Measurements from ENCODE around the gene PDE4D.

The PDE4D gene

GRCh38 chr5:59529239-59529638 lies 364.3 kb downstream of the PDE4D start:
- ChIA-PET POLR2A (no interaction called here), CTCF (no interaction called here)
- no peak for DNase-seq (ENCODE audit: extremely low spot score)
- TF ChIP-seq FOXK2 (IDR thresholded peaks at IDR 0.05): no peak
- TF ChIP-seq SP1 (IDR thresholded peaks at IDR 0.05): no peak
- TF ChIP-seq TARDBP (IDR thresholded peaks at IDR 0.05): no peak
- TF ChIP-seq ELF4 (IDR thresholded peaks at IDR 0.05): no peak
- TF ChIP-seq FOXA1 (IDR thresholded peaks at IDR 0.05): no peak
- TF ChIP-seq HDGF (IDR thresholded peaks at IDR 0.05; ENCODE audit: borderline replicate concordance): no peak
- no peak for TF ChIP-seq ARNT (IDR thresholded peaks at IDR 0.05)
- no peak for TF ChIP-seq ZNF384 (IDR thresholded peaks at IDR 0.05)
- no peak for TF ChIP-seq SUZ12 (IDR thresholded peaks at IDR 0.05)
- TF ChIP-seq L3MBTL2 (conservative IDR thresholded peaks at IDR 0.05): no peak
- TF ChIP-seq LEF1 (IDR thresholded peaks at IDR 0.05; ENCODE audit: borderline replicate concordance): no peak
- no peak for TF ChIP-seq CTBP1 (IDR thresholded peaks at IDR 0.05; ENCODE audit: borderline replicate concordance)
- no peak for TF ChIP-seq FOXM1 (IDR thresholded peaks at IDR 0.05; ENCODE audit: borderline replicate concordance)
- TF ChIP-seq PKNOX1 (IDR thresholded peaks at IDR 0.05): no peak
- no peak for TF ChIP-seq NFRKB (IDR thresholded peaks at IDR 0.05)
- no peak for TF ChIP-seq BHLHE40 (IDR thresholded peaks at IDR 0.05; ENCODE audit: borderline replicate concordance)

- TF ChIP-seq FOXK2 (IDR thresholded peaks at IDR 0.05) (no peak), ARNT (IDR thresholded peaks at IDR 0.05) (no peak), SUZ12 (IDR thresholded peaks at IDR 0.05) (no peak), FOXM1 (IDR thresholded peaks at IDR 0.05; ENCODE audit: borderline replicate concordance) (no peak), CTBP1 (IDR thresholded peaks at IDR 0.05; ENCODE audit: borderline replicate concordance) (no peak), L3MBTL2 (conservative IDR thresholded peaks at IDR 0.05) (no peak), TARDBP (IDR thresholded peaks at IDR 0.05) (no peak), ELF4 (IDR thresholded peaks at IDR 0.05) (no peak), FOXA1 (IDR thresholded peaks at IDR 0.05) (no peak), BHLHE40 (IDR thresholded peaks at IDR 0.05; ENCODE audit: borderline replicate concordance) (no peak), PKNOX1 (IDR thresholded peaks at IDR 0.05) (no peak), SP1 (IDR thresholded peaks at IDR 0.05) (no peak)
- DNase-seq (ENCODE audit: extremely low spot score): no peak
- ChIA-PET POLR2A (no interaction called here), CTCF (interaction anchor here (0.6 to 0.7 kb wide), 3 partner anchors 56 to 160 kb away, joined by 3 to 7 read pairs (median 4); no protein-coding TSS in a partner anchor)
These were observed 365.2 kb downstream of the PDE4D start for GRCh38 chr5:59528202-59528862.

GRCh38 chr5:59525957-59526356 lies 367.6 kb downstream of the PDE4D start:
- TF ChIP-seq ZNF384 (IDR thresholded peaks at IDR 0.05) (no peak), CTBP1 (IDR thresholded peaks at IDR 0.05; ENCODE audit: borderline replicate concordance) (no peak), PKNOX1 (IDR thresholded peaks at IDR 0.05) (no peak), SUZ12 (IDR thresholded peaks at IDR 0.05) (no peak), FOXA1 (IDR thresholded peaks at IDR 0.05) (no peak), L3MBTL2 (conservative IDR thresholded peaks at IDR 0.05) (no peak), BHLHE40 (IDR thresholded peaks at IDR 0.05; ENCODE audit: borderline replicate concordance) (no peak), FOXM1 (IDR thresholded peaks at IDR 0.05; ENCODE audit: borderline replicate concordance) (no peak), FOXK2 (IDR thresholded peaks at IDR 0.05) (no peak), SP1 (IDR thresholded peaks at IDR 0.05) (no peak), HDGF (IDR thresholded peaks at IDR 0.05; ENCODE audit: borderline replicate concordance) (no peak), ARNT (IDR thresholded peaks at IDR 0.05) (no peak), ELF4 (IDR thresholded peaks at IDR 0.05) (no peak), LEF1 (IDR thresholded peaks at IDR 0.05; ENCODE audit: borderline replicate concordance) (no peak), TARDBP (IDR thresholded peaks at IDR 0.05) (no peak), NFRKB (IDR thresholded peaks at IDR 0.05) (no peak)
- ChIA-PET POLR2A (no interaction called here), CTCF (no interaction called here)
- DNase-seq (ENCODE audit: extremely low spot score): no peak

GRCh38 chr5:59525311-59525710 lies 368.2 kb downstream of the PDE4D start:
- TF ChIP-seq SUZ12 (IDR thresholded peaks at IDR 0.05) (no peak), TARDBP (IDR thresholded peaks at IDR 0.05) (no peak), BHLHE40 (IDR thresholded peaks at IDR 0.05; ENCODE audit: borderline replicate concordance) (no peak), SP1 (IDR thresholded peaks at IDR 0.05) (no peak), CTBP1 (IDR thresholded peaks at IDR 0.05; ENCODE audit: borderline replicate concordance) (no peak), PKNOX1 (IDR thresholded peaks at IDR 0.05) (no peak), L3MBTL2 (conservative IDR thresholded peaks at IDR 0.05) (no peak), FOXM1 (IDR thresholded peaks at IDR 0.05; ENCODE audit: borderline replicate concordance) (no peak)
- CTCF ChIA-PET: no interaction called here
- POLR2A ChIA-PET: no interaction called here
- no peak for DNase-seq (ENCODE audit: extremely low spot score)

GRCh38 chr5:59522201-59522831 lies 371.2 kb downstream of the PDE4D start:
- POLR2A ChIA-PET: no interaction called here
- no peak for DNase-seq (ENCODE audit: extremely low spot score)
- CTCF ChIA-PET: no interaction called here
- TF ChIP-seq L3MBTL2 (conservative IDR thresholded peaks at IDR 0.05) (no peak), ELF4 (IDR thresholded peaks at IDR 0.05) (no peak), LEF1 (IDR thresholded peaks at IDR 0.05; ENCODE audit: borderline replicate concordance) (no peak), SP1 (IDR thresholded peaks at IDR 0.05) (no peak), ZNF384 (IDR thresholded peaks at IDR 0.05) (no peak), BHLHE40 (IDR thresholded peaks at IDR 0.05; ENCODE audit: borderline replicate concordance) (no peak), NFRKB (IDR thresholded peaks at IDR 0.05) (no peak), FOXK2 (IDR thresholded peaks at IDR 0.05) (no peak), CTBP1 (IDR thresholded peaks at IDR 0.05; ENCODE audit: borderline replicate concordance) (no peak), ARNT (IDR thresholded peaks at IDR 0.05) (no peak), HDGF (IDR thresholded peaks at IDR 0.05; ENCODE audit: borderline replicate concordance) (no peak), SUZ12 (IDR thresholded peaks at IDR 0.05) (no peak), FOXA1 (IDR thresholded peaks at IDR 0.05) (no peak), TARDBP (IDR thresholded peaks at IDR 0.05) (no peak), FOXM1 (IDR thresholded peaks at IDR 0.05; ENCODE audit: borderline replicate concordance) (no peak), PKNOX1 (IDR thresholded peaks at IDR 0.05) (no peak)

Measured in HEK293T (cell line).